ENCODE measurements around the gene GTF3C2. TPM values are rescaled to one million over a fixed set of nuclear protein-coding genes. Genes with fewer than 3 reads are reported as not detected.
A peak's percentile ranks its signal among the peaks of the same experiment; 100 is the strongest.

GTF3C2 gene
- total and polyA plus RNA-seq, 2 of the 13 experiments (the other 11 are each of a cell fraction or from before 2014, with no cell fraction given) = 77.5 to 130 TPM

DNA sequence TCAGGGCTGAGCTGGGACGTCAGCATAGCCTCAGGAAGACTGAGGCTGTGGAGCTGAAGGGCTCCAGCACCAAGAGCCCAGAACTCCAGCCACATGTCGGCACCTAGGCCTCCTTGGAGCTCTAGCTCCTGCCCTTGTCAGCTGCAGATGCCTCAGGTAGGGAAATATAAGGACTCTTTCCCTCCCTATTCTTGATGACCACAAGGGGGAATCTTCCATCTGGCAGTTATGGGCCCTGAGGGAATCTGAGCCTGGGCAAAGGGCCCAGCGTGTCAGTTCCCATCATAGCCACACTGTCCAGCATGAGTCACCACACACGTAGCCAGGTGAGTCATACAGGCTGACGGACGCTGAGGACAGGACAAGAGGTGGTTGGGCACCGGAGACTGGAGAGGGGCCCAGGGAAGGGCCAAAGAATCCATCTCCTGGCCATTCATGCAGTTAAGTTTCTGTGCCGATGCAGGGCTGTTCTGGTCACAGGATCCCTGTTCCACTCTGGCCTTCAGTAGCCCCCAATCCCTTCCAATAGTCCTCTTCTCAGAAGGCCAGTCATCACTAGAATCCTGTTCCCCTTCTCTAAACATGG is 35.5 kb downstream of the GTF3C2 start (continued):
- TF ChIP-seq, protein P1, sequence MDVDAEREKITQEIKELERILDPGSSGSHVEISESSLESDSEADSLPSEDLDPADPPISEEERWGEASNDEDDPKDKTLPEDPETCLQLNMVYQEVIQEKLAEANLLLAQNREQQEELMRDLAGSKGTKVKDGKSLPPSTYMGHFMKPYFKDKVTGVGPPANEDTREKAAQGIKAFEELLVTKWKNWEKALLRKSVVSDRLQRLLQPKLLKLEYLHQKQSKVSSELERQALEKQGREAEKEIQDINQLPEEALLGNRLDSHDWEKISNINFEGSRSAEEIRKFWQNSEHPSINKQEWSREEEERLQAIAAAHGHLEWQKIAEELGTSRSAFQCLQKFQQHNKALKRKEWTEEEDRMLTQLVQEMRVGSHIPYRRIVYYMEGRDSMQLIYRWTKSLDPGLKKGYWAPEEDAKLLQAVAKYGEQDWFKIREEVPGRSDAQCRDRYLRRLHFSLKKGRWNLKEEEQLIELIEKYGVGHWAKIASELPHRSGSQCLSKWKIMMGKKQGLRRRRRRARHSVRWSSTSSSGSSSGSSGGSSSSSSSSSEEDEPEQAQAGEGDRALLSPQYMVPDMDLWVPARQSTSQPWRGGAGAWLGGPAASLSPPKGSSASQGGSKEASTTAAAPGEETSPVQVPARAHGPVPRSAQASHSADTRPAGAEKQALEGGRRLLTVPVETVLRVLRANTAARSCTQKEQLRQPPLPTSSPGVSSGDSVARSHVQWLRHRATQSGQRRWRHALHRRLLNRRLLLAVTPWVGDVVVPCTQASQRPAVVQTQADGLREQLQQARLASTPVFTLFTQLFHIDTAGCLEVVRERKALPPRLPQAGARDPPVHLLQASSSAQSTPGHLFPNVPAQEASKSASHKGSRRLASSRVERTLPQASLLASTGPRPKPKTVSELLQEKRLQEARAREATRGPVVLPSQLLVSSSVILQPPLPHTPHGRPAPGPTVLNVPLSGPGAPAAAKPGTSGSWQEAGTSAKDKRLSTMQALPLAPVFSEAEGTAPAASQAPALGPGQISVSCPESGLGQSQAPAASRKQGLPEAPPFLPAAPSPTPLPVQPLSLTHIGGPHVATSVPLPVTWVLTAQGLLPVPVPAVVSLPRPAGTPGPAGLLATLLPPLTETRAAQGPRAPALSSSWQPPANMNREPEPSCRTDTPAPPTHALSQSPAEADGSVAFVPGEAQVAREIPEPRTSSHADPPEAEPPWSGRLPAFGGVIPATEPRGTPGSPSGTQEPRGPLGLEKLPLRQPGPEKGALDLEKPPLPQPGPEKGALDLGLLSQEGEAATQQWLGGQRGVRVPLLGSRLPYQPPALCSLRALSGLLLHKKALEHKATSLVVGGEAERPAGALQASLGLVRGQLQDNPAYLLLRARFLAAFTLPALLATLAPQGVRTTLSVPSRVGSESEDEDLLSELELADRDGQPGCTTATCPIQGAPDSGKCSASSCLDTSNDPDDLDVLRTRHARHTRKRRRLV (CRISPR knock-in tag; IDR thresholded peaks at IDR 0.05) = no peak
- peak; percentile 75 for TF ChIP-seq ATF7 (IDR thresholded peaks at IDR 0.05)
- TF ChIP-seq ATF7 (CRISPR knock-in tag; IDR thresholded peaks at IDR 0.05) = peak; percentile 91
- no peak for TF ChIP-seq ZNF253 (CRISPR knock-in tag; IDR thresholded peaks at IDR 0.05; ENCODE audit: borderline replicate concordance)
- no peak for TF ChIP-seq JARID2 (CRISPR knock-in tag; IDR thresholded peaks at IDR 0.05; ENCODE audit: insufficient replicate concordance)
- peak; percentile 83; the same call in 1 of the 2 replicates for TF ChIP-seq TFAP4 (IDR thresholded peaks at IDR 0.05; ENCODE audit: borderline replicate concordance, low read depth)
- peak; percentile 93 for TF ChIP-seq MEIS2 (CRISPR knock-in tag; IDR thresholded peaks at IDR 0.05)
- no peak for TF ChIP-seq HOXA7 (CRISPR knock-in tag; IDR thresholded peaks at IDR 0.05)
- TF ChIP-seq HOMEZ (CRISPR knock-in tag; IDR thresholded peaks at IDR 0.05; ENCODE audit: low read depth) = peak; percentile 92; the same call in 1 of the 2 replicates
- TF ChIP-seq HMGXB3 (CRISPR knock-in tag; IDR thresholded peaks at IDR 0.05; ENCODE audit: borderline replicate concordance) = peak; percentile 58
- TF ChIP-seq ZBTB46 (CRISPR knock-in tag; IDR thresholded peaks at IDR 0.05; ENCODE audit: borderline replicate concordance) = no peak
- peak; percentile 85 for TF ChIP-seq SMAD3 (CRISPR knock-in tag; IDR thresholded peaks at IDR 0.05)
- TF ChIP-seq THYN1 (CRISPR knock-in tag; IDR thresholded peaks at IDR 0.05; ENCODE audit: borderline replicate concordance, low read depth) = no peak
- TF ChIP-seq EHMT2 (IDR thresholded peaks at IDR 0.05; ENCODE audit: borderline replicate concordance, low read depth, low read length) = no peak
- TF ChIP-seq ZNF549 (CRISPR knock-in tag; IDR thresholded peaks at IDR 0.05) = no peak
